Right lobe of liver (tissue), 6 donors: ENCODE data around the gene ANKRD33B. TPM values are rescaled to one million over a fixed set of nuclear protein-coding genes. Genes with fewer than 3 reads are reported as not detected.
A peak's percentile ranks its signal among the peaks of the same experiment; 100 is the strongest.

Experiments used
- ATAC-seq, 4 donors: fragments of 200-7000 bp; cut with Tn5 transposase; one replicate each; pipeline ENCODE4 v1.9.1; 2020; ENCODE audit warnings: mild to moderate bottlenecking in 4 of 4, moderate library complexity in 4 of 4
- DNase-seq, 3 donors: peaks; one replicate each; pipeline ENCODE4 v3.0.0-alpha.2; 2020
- H3K27ac ChIP-seq, 3 donors: fragments of 200-600 bp; one replicate each; pipeline ENCODE4 v1.8.0; 2022
- H3K27me3 ChIP-seq, 2 donors: fragments of 200-600 bp; one replicate each; pipeline ENCODE4 v1.8.0; 2022
- H3K36me3 ChIP-seq, 4 donors: fragments of 200-600 bp; sonication (generic) in 1 of 4; one replicate each; pipeline versions ENCODE4 v1.5.1 to v1.8.0; 2017 to 2022; ENCODE audit warnings: control low read depth in 1 of 4
- H3K4me1 ChIP-seq, 4 donors: fragments of 200-600 bp; sonication (generic) in 1 of 4; one replicate each; pipeline versions ENCODE4 v1.5.1 to v1.8.0; 2017 to 2022; ENCODE audit warnings: control low read depth in 1 of 4
- H3K4me3 ChIP-seq, 3 donors: fragments of 200-600 bp; one replicate each; pipeline ENCODE4 v1.8.0; 2022
- H3K9me3 ChIP-seq, 4 donors: fragments of 200-600 bp; sonication (generic) in 1 of 4; one replicate each; pipeline versions ENCODE4 v1.5.1 to v1.8.0; 2017 to 2022; ENCODE audit warnings: control low read depth in 1 of 4
- POLR2A ChIP-seq: fragments of 450-650 bp; IDR thresholded peaks from one replicate; pipeline ENCODE4 v1.6.1; 2017; ENCODE audit warnings: antibody characterized with exemption, mild to moderate bottlenecking
- WGBS: methylation state at CpG from one replicate; pipeline ENCODE4 v1.1.6; 2018; ENCODE audit warnings: low coverage, low lambda C conversion rate; ENCODE audit not compliant: insufficient coverage; ENCODE audit errors: missing lambda C conversion rate; 5-methylcytosine and 5-hydroxymethylcytosine counted together
- intact Hi-C, 2 donors: fragments of 100-400 bp; cut with DNase I; formaldehyde crosslinking; loops; one replicate each; pipeline versions ENCODE4 v1.11.2 to v1.14.1; 2022
- total RNA-seq, 6 experiments: library from RNA; depleted of rRNA in 2 of 6; stranded (reverse); fragments of >200 nt in 2 of 6; fragmentation: NEBNext Ultra II Directional in 3 of 6; extraction: Animal tissue kit (Norgen Biotek cat#: 25700) in 3 of 6; gene quantifications; one replicate each; pipeline versions ENCODE4 v1.1.0 to v1.2.4, GENCODE V29; 2016 to 2023
- TF ChIP-seq, protein P1 (sequence below), 4 donors: fragments of 200-600 bp in 3 of 4; fragments of 450-650 bp in 1 of 4; IDR thresholded peaks; one replicate each; pipeline versions ENCODE4 v1.5.1 to v1.8.0; 2016 to 2022; ENCODE audit warnings: antibody characterized with exemption in 4 of 4, mild to moderate bottlenecking in 2 of 4
- donor health status: DM: no; HTN: yes; CAD: no.
- donor health status: DM: no; HTN: no; CAD: no.
- donor health status: DM: no; HTN: no; CAD: no.
- donor health status: DM: no; HTN: yes; CAD: no.
- donor health status: DM: no; HTN: yes; CAD: no.

The ANKRD33B gene
- total RNA-seq, 6 experiments from 2014 or later = 0.16 to 1.3 (median 0.29) TPM

DNA sequence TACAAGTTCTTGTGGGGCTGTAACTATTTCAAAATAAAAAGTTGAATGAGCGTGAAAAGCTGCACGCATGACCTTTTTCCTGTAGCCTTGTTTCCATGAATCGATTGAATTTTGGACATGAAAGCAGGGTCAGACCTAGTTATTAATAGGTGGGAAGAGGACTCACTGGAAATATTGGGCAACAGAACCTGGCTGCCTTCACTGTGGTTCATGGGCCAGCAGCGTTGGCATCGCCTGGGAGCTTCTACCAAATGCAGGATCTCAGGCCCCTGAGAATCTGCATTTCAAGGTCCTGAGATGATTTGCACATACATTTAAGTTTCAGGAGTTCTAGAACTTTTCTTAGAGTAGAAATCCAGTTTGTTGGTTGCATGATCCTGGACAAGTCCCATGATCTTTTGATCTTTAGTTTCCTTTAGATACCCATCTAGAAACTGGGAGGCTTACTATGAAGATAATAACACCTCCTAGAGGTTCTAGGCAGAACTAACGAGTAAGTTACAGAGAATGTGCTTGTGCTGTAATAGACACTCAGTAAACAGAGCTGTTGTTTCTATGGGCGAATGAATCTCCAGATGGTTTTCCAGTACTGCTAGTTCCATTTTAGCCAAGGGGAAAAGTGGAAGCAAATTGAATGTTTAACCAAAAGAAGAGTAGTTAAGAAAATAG is 12.4 kb downstream of the ANKRD33B start:
- DNase-seq (peak; percentile 58 to 85 (median 74)), ATAC-seq (peak; percentile 73 to 88 (median 82))
- 54% methylated on average over 7 of the region's 7 CpGs for WGBS
- Histone ChIP-seq H3K9me3 (no peaks in the 10 kb centered on the region), H3K36me3 (no peaks in the 10 kb centered on the region), H3K4me3 (no peak overlapping the region), H3K27me3 (no peaks in the 10 kb centered on the region), H3K27ac (peak overlapping the region in 1 of 3 donors; percentile 5), H3K4me1 (peaks cover 0 to 5% (median 0%) of the 10 kb centered on the region in 4 donors)
- TF ChIP-seq POLR2A = no peak
- TF ChIP-seq, protein P1, sequence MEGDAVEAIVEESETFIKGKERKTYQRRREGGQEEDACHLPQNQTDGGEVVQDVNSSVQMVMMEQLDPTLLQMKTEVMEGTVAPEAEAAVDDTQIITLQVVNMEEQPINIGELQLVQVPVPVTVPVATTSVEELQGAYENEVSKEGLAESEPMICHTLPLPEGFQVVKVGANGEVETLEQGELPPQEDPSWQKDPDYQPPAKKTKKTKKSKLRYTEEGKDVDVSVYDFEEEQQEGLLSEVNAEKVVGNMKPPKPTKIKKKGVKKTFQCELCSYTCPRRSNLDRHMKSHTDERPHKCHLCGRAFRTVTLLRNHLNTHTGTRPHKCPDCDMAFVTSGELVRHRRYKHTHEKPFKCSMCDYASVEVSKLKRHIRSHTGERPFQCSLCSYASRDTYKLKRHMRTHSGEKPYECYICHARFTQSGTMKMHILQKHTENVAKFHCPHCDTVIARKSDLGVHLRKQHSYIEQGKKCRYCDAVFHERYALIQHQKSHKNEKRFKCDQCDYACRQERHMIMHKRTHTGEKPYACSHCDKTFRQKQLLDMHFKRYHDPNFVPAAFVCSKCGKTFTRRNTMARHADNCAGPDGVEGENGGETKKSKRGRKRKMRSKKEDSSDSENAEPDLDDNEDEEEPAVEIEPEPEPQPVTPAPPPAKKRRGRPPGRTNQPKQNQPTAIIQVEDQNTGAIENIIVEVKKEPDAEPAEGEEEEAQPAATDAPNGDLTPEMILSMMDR (IDR thresholded peaks at IDR 0.05) = no peak
- intact Hi-C loops = no loop called here

DNA sequence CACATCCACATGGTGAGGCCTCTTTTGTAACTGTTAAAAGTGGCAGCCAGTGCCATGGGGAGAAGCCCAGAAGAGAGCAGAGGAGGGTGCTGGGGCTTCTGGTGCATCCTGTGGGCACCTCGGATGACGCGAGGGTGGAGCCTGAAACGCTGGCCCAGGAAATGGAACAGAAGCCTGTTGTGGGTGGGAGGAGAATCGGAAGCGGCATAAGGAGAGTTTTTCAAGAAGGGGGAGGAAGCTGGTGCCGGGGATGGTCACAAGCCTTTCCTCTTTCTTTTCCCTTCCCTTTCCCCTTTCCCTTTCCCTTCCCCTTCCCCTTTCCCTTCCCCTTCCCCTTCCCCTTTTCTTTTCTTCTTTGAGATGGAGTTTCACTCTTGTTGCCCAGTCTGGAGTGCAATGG is 12.9 kb downstream of the ANKRD33B start:
- ATAC-seq = no peak
- no peak for TF ChIP-seq POLR2A
- TF ChIP-seq, protein P1 (IDR thresholded peaks at IDR 0.05) = no peak
- Histone ChIP-seq H3K4me3 (no peak overlapping the region), H3K27ac (no peak overlapping the region), H3K9me3 (no peaks in the 10 kb centered on the region), H3K36me3 (no peaks in the 10 kb centered on the region), H3K4me1 (peaks cover 0 to 5% (median 0%) of the 10 kb centered on the region in 4 donors), H3K27me3 (no peaks in the 10 kb centered on the region)
- WGBS = 65% methylated on average over 5 of the region's 7 CpGs
- no peak for DNase-seq
- intact Hi-C loops = no loop called here

DNA sequence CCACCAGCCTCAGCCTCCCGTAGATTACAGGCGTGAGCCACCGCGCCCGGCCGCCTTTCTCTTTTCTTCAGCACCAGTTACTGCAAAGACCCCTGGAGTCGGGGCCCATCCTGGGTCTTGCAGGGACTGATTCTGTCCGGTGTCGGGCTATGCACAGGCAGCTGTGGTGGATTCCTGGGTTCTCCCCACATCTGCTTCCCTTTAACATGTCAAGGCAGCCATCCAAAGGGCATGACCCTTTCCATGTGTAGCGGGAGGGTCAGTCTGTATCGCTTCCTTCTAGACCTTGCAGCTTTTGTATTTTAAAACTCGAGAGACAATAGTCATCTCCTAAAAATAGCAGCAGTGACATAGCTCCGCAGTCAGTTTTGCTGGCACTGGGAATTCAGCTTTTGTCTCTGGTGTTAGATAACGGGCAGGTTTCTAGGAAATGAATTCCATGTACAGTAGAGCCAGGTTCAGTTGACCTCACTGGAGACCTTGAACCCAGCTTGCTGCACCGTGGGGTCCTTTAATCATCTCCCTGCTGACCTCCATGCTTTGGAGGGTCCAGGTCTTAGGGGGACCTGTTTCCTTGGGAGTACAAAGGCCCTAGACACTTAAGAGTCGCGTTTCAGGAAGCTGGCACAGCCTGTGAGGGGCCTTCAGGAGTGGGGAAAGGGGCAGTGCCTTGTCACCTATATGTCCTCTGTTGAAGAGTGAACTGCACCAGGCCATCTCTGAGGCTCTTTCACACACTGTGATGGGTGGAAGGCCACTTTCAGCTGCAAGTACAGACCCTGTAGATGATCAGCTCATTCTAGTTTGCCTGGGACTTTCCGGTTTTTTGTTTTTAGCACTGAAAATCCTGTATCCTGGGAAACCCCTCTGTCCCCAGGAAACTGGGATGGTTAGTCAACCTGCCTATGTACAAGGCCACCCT is 13.8 kb downstream of the ANKRD33B start:
- TF ChIP-seq, protein P1 (IDR thresholded peaks at IDR 0.05) = no peak
- no peak for TF ChIP-seq POLR2A
- H3K4me1 ChIP-seq = peaks cover 0 to 5% (median 0%) of the 10 kb centered on the region in 4 donors
- ATAC-seq = peak; percentile 54 to 76 (median 67)
- no peaks in the 10 kb centered on the region for H3K27me3 ChIP-seq
- peak in 1 of 3 donors; percentile 39 for DNase-seq
- H3K4me3 ChIP-seq = no peak overlapping the region
- H3K9me3 ChIP-seq = no peaks in the 10 kb centered on the region
- 31% methylated on average over 6 of the region's 18 CpGs for WGBS
- intact Hi-C loops = no loop called here
- H3K36me3 ChIP-seq = no peaks in the 10 kb centered on the region
- H3K27ac ChIP-seq = no peak overlapping the region

DNA sequence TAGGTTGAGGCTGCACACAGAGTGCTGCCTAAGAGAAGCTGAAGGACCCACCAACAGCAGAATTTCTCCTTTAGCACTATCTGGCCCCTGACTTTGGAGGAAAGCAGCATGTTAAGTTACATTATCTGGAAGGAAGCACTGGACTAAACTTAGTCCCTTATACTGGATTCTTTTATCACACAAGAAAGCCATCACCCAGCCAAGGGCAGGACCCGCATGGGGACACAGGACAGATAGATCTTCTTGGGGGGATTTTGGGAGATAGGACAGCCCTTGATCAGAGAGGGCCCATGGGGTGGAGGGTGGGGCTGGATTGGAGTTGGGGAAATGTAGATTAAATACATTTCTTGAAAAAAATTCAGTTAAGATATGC is 14.4 kb downstream of the ANKRD33B start:
- Histone ChIP-seq H3K4me3 (no peak overlapping the region), H3K27ac (no peak overlapping the region), H3K4me1 (peaks cover 0 to 5% (median 0%) of the 10 kb centered on the region in 4 donors), H3K36me3 (no peaks in the 10 kb centered on the region), H3K9me3 (no peaks in the 10 kb centered on the region), H3K27me3 (no peaks in the 10 kb centered on the region)
- WGBS = 45% methylated on average over 1 of the region's 1 CpG
- intact Hi-C loops = no loop called here
- TF ChIP-seq POLR2A = no peak
- TF ChIP-seq, protein P1 (IDR thresholded peaks at IDR 0.05) = no peak
- ATAC-seq (no peak), DNase-seq (peak in 1 of 3 donors; percentile 28)
